ENCODE measurements around the gene AKR1E2.

Gene AKR1E2

DNA sequence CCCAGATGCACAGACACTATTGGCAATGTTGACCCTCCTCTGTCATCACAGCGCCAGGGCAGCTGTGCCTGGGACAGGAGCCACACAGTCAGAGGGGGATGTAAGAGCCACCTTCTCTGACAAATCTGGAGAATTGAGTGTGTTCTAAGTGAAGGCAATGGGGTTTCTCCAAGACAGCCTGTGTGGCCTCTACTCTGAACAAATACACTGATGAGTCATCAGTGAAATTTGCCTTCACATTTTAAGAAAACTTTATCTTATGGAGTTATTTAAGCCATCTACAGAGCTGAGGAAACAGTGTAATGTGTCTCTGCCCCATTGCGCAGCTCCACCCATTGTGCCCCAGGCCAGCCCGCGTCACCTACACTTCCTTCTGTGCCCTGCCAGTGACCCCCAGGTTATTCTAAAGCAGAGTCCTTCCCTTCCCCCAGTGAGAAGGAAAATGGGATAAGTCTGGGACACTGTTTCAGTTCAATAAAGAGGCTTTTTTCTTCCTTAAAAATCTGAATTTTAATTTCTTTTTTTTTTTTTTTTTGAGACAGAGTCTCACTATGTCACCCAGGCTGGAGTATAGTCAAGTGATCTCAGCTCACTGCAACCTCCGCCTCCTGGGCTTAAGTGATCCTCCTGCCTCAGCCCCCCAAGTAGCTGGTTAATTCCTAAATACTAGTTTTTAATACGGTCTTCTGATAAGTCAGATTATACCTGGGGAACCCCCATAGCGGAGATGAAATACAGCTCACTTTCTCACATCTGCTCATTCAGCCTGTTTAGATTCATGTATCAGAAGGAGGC is 21.8 kb downstream of the AKR1E2 start:
- DNase-seq = no peak

DNA sequence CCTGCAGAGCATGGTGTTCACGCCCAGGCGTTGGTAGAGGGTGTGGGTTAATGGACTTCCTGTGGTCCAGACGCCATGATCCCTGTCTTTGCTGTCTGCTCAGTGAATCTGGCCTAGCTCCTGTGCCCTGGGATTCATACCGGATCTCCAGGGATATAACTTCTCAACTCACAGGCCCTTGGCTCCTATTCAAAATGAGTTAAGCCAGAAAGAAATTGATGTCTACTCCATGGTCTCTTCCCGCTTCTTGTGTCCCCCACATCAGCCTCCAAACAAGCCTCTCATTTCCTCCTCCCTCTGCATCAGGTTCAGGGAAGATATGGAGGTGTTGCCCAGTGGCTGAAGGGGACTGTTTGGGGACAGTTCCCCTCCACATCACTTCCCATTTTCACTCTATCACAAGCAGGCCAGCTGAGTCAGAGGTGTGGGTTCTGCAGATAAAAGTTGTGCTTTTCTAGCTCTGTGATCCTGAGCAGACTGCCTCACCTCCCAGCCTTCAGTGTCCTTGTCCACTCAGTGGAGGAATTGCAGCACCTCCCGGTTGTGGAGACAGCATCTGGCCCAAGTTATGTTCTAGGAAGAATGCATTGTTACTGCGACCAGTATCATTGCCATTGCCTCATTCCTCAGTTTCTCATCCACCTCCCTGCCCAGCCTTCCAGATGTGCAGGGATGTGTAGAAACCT is 22.5 kb downstream of the AKR1E2 start:
- DNase-seq = no peak

- no peak for DNase-seq
Observed at GRCh38 chr10:4849042-4849402, 23.0 kb downstream of the AKR1E2 start.

- DNase-seq = peak; percentile 46
Observed at GRCh38 chr10:4849555-4850242, 23.7 kb downstream of the AKR1E2 start.

- no peak for DNase-seq
Observed at GRCh38 chr10:4850397-4850796, 24.4 kb downstream of the AKR1E2 start.

GRCh38 chr10:4851176-4851575 is 25.2 kb downstream of the AKR1E2 start:
- no peak for DNase-seq

DNA sequence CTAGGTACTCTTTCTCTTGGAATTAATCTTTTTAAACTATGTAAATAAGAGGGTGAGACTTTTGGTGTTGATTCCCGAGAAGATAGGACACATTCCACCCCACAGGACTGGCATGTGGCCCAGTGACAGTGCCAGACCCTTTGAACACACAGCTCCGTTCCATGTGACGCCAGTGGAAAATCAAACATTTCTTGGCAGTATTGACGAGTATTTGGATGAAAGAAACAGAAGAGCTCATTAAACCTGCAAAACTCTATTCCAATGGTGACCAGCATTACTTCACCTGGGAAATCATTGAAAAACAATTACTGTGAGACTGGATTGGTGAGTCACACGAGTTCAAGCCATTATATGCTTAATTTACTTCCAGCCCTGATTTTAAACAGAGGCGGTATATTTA is 25.8 kb downstream of the AKR1E2 start:
- DNase-seq = no peak

- no peak for DNase-seq
Observed at GRCh38 chr10:4865945-4866661, 40.1 kb downstream of the AKR1E2 start.

DNA sequence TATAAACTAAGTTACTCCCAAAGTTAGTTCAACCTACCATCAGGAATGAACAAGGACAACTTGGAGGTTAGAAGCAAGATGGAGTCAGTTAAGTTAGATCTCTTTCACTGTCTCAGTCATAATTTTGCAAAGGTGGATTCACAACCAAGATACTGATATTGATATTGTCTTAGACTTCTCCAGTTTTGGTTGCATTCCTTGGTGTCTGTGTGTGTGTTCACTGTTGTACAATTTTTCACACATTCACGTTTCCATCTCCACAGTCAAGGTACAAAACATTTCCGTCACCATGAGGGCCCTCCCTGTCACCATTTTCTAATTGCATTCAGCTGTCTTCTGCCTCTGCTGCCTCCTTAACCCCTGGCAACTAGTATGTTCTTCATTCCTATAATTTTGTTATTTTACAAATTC is 41.1 kb downstream of the AKR1E2 start:
- no peak for DNase-seq

- DNase-seq = no peak
Observed at GRCh38 chr10:4867520-4868356, 41.7 kb downstream of the AKR1E2 start.

- no peak for DNase-seq
Observed at GRCh38 chr10:4868357-4868657, 42.3 kb downstream of the AKR1E2 start.

DNA sequence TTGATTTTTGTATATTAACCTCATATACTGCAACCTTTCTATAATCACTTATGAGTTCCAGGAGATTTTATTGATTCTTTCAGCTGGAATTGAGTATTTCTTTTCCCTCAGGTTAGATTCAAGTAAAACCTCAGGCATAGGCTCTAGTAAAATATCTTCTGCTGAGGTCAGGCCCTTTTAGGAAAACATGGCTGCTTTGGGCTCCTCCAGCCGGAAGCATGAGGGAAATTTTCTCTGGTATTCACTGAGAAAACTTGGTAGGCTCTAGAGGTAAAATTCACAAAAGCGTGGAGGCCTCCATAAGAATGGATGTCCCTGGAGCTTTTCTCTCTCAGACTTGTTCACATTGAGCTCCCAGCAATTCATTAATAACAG is 56.7 kb downstream of the AKR1E2 start:
- no peak for DNase-seq

DNA sequence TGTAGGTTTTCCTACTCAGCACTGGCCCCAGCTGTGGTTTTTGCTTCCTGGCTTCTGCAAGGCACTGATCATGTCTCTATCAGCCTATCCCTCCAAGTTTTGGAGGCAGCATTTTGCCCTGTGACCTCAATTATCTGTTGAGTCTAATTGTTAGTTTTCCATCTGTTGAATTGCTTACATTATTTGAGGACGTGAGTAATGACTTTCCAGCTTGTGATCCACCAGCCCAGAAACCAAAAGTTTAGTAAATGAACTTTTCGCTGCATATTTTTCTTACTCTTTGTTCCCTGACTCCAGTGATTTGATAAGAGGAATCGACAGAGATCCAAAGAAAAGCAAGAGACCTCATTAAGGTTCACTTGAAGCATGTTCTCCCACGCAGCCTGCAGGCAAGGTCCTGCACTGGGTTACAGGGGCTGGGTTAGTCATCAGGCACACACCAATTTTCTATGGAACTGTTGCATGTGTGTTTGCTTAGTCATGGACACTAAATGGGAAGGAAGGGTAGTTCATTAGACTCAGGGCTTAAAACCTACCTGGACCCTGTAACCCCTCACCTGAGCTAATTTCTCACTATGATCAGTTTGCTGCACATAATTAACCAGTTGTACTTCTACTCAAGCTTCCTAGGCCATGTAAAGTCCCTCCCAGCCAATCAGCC is 57.2 kb downstream of the AKR1E2 start:
- no peak for DNase-seq

GRCh38 chr10:4885162-4885561 is 59.2 kb downstream of the AKR1E2 start:
- DNase-seq = no peak

- DNase-seq = no peak
Observed at GRCh38 chr10:4887501-4887900, 61.5 kb downstream of the AKR1E2 start.

DNA sequence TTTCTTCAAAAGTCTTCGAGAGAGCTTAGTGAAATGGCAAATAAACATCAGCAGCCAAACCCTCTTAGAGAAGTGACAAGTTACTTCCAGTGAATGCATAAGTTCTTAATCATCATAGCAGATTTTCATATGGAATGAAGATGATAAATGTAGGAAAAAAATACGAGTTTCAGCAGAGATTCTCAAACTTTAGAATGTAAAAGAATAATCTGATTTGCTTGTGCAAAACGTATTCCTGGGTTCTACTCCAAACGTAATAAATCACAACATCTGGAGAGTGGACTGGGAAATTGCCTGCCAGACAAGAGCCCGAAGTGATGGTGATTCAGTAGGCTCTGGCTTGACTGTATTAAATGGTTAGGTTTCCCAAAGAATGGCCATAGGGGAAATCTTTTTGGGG is 62.2 kb downstream of the AKR1E2 start:
- no peak for DNase-seq

DNA sequence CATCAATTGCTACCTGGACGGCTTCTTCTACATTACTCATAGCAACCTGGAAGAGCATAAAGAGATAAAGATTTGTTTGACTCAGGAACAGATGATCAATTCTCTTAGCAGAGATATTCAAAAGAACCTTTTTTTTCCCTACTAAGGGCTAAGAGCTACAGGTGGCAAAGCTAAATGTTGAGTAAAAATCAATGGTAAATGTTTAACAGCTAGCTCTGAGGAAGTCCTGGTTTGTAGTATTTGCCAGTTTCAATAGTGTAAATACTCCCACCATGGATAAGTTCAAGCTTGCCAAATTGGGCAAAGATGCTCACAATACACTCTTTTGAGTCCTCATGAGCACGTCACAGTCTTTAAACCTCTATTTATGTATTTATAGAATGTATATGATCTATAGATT is 64.0 kb downstream of the AKR1E2 start:
- DNase-seq = no peak

DNA sequence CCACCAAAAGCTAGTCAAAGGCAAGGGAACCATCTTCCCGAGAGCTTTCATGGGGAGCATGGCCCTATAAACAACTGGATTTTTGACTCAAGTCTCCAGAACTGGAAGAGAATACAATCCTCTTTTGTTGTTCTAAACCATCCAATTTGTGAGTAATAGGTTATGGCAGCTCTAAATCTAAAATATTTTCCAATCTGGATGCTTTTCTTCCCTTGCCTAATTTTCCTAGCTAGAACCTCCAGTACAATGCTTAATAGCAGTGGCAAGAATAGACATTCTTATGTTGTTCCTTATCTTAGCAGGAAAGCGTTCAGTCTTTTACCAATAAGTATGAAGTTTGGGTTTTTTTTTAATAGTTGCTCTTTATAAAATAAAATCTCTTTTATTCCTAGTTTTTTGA is 66.7 kb downstream of the AKR1E2 start:
- DNase-seq = no peak

- DNase-seq = no peak
Observed at GRCh38 chr10:4894335-4894734, 68.3 kb downstream of the AKR1E2 start.
